HepG2 (cell line): Measurements from ENCODE around the gene PCAT7. TPM values are rescaled to one million over a fixed set of nuclear protein-coding genes. Genes with fewer than 3 reads are reported as not detected.
A peak's percentile ranks its signal among the peaks of the same experiment; 100 is the strongest.

Experiments
- ARID3A ChIP-seq: IDR thresholded peaks from 2 replicates; pipeline ENCODE4 v1.6.1; 2012; ENCODE audit warnings: low read depth, low read length, improper control_type of control experiment
- ARID5B ChIP-seq: IDR thresholded peaks from 2 replicates; pipeline ENCODE4 v1.4.0; 2020; ENCODE audit warnings: mild to moderate bottlenecking, missing genetic modification reagents
- DBP ChIP-seq: sonication (generic); formaldehyde crosslinking; IDR thresholded peaks from 2 replicates; pipeline ENCODE4 v1.4.0; 2020; ENCODE audit warnings: missing genetic modification reagents; ENCODE audit errors: not compliant biosample characterization
- FOXA3 ChIP-seq: IDR thresholded peaks from 2 replicates; pipeline ENCODE4 v1.6.1; 2016; ENCODE audit warnings: missing genetic modification reagents, missing compliant biosample characterization
- HNF4A ChIP-seq: sonication (generic); formaldehyde crosslinking; IDR thresholded peaks from 2 replicates; pipeline ENCODE4 v1.4.0; 2020; ENCODE audit warnings: missing genetic modification reagents
- IRF2 ChIP-seq: IDR thresholded peaks from 2 replicates; pipeline ENCODE4 v1.6.1; 2018; ENCODE audit warnings: missing genetic modification reagents, missing compliant biosample characterization
- SOX13 ChIP-seq, 3 experiments: fragments of 450-650 bp in 1 of 3; sonication (generic) in 1 of 3; formaldehyde crosslinking in 1 of 3; IDR thresholded peaks in 2 of 3; conservative IDR thresholded peaks in 1 of 3; 2 replicates each; pipeline versions ENCODE4 v1.5.0 to v1.6.1; 2016 to 2020; ENCODE audit warnings: antibody characterized with exemption in 1 of 3, mild to moderate bottlenecking in 1 of 3, missing compliant biosample characterization in 1 of 3, missing genetic modification reagents in 1 of 3, moderate library complexity in 1 of 3
- SOX5 ChIP-seq: IDR thresholded peaks from 2 replicates; pipeline ENCODE4 v1.6.1; 2016; ENCODE audit warnings: borderline replicate concordance
- TBX2 ChIP-seq: sonication (generic); formaldehyde crosslinking; IDR thresholded peaks from 2 replicates; pipeline ENCODE4 v1.5.0; 2020; ENCODE audit warnings: missing genetic modification reagents, mild to moderate bottlenecking, borderline replicate concordance
- ZBTB33 ChIP-seq: sonication (generic); formaldehyde crosslinking; IDR thresholded peaks from 2 replicates; pipeline ENCODE4 v1.4.0; 2020; ENCODE audit warnings: missing genetic modification reagents
- ZBTB37 ChIP-seq: sonication (generic); formaldehyde crosslinking; IDR thresholded peaks from 2 replicates; pipeline ENCODE4 v1.4.0; 2020; ENCODE audit warnings: mild to moderate bottlenecking, missing genetic modification reagents
- ZNF543 ChIP-seq: sonication (generic); formaldehyde crosslinking; IDR thresholded peaks from 2 replicates; pipeline ENCODE4 v1.4.0; 2020; ENCODE audit warnings: mild to moderate bottlenecking, missing genetic modification reagents
- ZNF609 ChIP-seq: sonication (generic); formaldehyde crosslinking; IDR thresholded peaks from 2 replicates; pipeline ENCODE4 v1.4.0; 2020; ENCODE audit warnings: mild to moderate bottlenecking, missing genetic modification reagents, borderline replicate concordance
- polyA plus RNA-seq, 8 experiments: library from polyadenylated mRNA; depleted of rRNA in 3 of 8; stranded (reverse) in 7 of 8; unstranded in 1 of 8; fragments of >200 nt; fragmentation: Illumina TruSeq in 4 of 8; extraction: Trizol in 4 of 8; gene quantifications; 2 replicates each; pipeline versions ENCODE4 v1.2.1 to v1.2.3, GENCODE V29; 2011 to 2016; ENCODE audit warnings: low read depth in 4 of 8, missing spikeins in 1 of 8, mixed read lengths in 1 of 8; ENCODE audit not compliant: insufficient read depth in 1 of 8
- total RNA-seq, 5 experiments: library from RNA; depleted of rRNA; stranded (reverse); fragments of >200 nt; fragmentation: Illumina TruSeq; extraction: Trizol; gene quantifications; 2 replicates each; pipeline ENCODE4 v1.2.3, GENCODE V29; 2016; ENCODE audit warnings: low read depth in 1 of 5

Gene PCAT7
- total and polyA plus RNA-seq, 2 of the 13 experiments (the other 11 are each of a cell fraction or from before 2014, with no cell fraction given): 2.3 to 3.9 TPM

GRCh38 chr9:94612071-94612470 is 57.2 kb downstream of the PCAT7 start (continued):
- TF ChIP-seq ZNF609 (CRISPR knock-in tag): 0 out of 2 replicates have a peak, but pooled peaks have one; percentile 15
- no peak for TF ChIP-seq ZNF543 (CRISPR knock-in tag)
- peak; percentile 62 for TF ChIP-seq FOXA3 (CRISPR knock-in tag)
- no peak for TF ChIP-seq DBP
- peak; percentile 32; the same call in 1 of the 2 replicates for TF ChIP-seq IRF2 (CRISPR knock-in tag)
- TF ChIP-seq ZBTB33: peak; percentile 16; the same call in 1 of the 2 replicates
- TF ChIP-seq SOX13 (IDR thresholded peaks at IDR 0.05): no peak
- peak in 1 of 2 experiments; percentile 18; a peak in 1 of 4 replicates for TF ChIP-seq SOX13 (CRISPR knock-in tag; conservative IDR thresholded peaks at IDR 0.05 in 1 of 2, IDR thresholded peaks at IDR 0.05 in 1 of 2)
- TF ChIP-seq HNF4A: peak; percentile 49
- 0 out of 2 replicates have a peak, but pooled peaks have one; percentile 23 for TF ChIP-seq SOX5 (CRISPR knock-in tag)
- TF ChIP-seq ZBTB37 (CRISPR knock-in tag): peak; percentile 90; the same call in 1 of the 2 replicates
- 0 out of 2 replicates have a peak, but pooled peaks have one; percentile 15 for TF ChIP-seq ARID3A
- TF ChIP-seq ARID5B: peak; percentile 13; the same call in 1 of the 2 replicates
- peak; percentile 40; the same call in 1 of the 2 replicates for TF ChIP-seq TBX2 (CRISPR knock-in tag)
